KG1 (cell line): ENCODE measurements around the gene DCANP1.

ENCODE experiments used
- DNase-seq: peaks from one replicate; lab custom pipeline; 2025; lab: John Stamatoyannopoulos, UW

The DCANP1 gene

DNA sequence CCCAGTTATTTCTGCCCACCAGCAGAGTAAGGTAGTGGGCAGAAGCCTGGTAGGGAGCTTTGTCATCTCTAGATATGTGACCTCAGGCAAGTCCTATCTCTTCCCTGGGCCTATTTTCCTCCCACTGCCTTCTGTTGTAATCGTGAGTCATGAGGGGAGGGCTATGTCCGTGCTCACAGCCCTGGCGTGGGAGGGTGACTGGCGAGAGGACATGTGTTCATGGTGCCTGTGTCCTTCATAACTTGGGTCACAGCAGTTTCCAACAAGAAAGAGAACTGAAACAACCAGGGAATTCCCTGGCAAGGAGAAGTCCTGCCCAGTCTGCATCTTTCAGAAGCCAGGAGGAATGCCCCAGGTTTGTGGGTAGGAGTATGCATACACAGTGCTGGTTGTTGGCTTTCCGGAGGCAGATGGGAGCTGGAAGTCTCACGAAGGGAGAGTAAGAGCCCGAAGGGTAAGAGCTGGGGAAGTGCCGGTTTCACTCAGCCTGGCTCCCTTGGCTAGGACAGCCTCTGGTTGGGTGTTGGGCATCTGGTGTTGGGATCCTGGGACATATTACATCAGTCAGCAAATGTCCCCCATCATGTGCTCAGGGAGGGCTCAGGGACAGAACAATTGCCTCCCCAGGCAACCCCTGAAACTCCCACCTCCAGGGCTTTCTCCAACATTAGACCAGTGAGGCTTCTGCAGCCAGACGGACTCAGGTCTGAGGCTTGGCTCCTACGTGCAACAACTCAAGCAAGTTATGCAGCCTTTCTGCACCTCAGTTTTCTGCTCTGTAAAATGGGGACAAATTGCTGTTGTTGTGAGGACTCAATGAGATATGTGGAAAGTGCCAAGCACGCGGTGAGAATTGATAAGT, 9.3 kb upstream of the DCANP1 start:
- DNase-seq = no peak

- DNase-seq = no peak
These were observed 8.7 kb upstream of the DCANP1 start for GRCh38 chr5:135455876-135456237.

DNA sequence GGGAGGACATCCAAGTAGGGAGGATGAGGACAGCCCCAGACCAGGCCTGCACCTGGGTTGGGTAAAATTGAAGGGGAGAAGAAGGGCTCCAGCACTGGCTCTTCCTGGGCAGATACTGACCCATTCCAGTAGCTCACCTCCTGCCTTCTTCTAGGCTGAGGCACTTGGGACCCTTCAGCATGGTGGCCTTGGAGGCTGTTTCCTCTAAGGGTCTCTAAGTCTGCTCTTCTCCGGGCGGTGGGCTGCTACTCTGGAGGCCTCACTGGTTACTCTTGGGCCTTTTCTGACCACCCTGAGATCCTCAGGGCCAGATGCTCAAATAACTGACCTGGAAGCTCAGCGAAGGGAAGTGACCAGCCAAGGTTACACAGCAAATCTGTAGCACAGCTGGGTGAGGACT, 7.8 kb upstream of the DCANP1 start:
- DNase-seq = no peak

GRCh38 chr5:135453613-135454012, 6.5 kb upstream of the DCANP1 start:
- DNase-seq = no peak

GRCh38 chr5:135452321-135453030, 5.3 kb upstream of the DCANP1 start, which contains the start of gene TIFAB:
TIFAB (minus strand) TSS chr5:135452351; CDS start chr5:135449939, 2,412 bp downstream.
- no peak for DNase-seq

DNA sequence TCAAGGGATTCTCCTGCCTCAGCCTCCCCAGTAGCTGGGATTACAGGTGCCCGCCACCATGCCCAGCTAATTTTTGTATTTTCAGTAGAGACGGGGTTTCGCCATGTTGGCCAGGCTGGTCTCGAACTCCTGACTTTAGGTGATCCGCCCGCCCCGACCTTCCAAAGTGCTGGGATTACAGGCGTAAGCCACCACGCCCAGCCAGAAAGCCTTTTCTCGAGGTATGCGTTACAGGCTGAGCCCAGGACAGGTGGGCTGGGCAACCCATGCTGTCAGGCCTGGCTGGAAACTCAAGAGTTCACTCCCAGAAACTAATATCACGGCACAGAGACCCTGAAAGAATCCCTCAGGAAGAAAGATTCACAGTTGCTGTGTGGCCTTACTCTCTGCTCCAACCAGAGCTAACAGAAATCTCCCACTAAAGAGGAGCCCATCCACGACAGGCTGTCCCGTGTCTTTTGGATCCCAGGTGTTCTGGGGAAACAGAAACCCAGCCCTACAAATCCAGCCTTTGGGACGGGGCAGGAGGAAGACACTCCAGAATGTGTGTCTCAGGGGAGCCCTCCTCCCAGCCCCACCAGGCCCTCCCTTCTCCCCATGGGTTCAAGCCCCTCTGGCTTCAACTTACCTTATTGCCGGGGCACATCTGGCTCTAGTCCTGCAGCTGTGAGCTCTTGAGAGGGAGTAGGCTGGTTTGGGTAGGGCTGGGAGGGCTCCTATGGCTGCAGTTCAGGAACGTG, 4.6 kb upstream of the DCANP1 start:
- DNase-seq = no peak

GRCh38 chr5:135450952-135451351, 3.8 kb upstream of the DCANP1 start:
- no peak for DNase-seq

DNA sequence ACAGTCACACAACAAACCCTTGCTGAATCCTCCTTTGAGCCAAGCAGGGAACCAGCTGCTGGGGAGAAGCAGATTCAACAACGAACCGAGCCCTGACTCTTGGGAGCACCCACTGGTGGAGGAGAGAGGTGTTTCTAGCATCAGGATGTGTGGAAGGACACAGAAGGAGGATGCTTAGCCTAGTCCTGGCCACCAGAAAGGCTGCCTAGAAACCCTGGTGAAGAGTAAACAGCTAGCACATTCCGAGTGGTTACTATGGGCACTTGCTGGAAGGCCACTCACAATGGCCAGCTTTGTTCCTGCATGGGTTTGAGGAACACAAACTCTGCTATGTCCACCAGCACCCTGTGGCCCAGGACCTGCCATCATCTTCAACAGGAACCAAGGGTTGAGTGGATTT, 3.2 kb upstream of the DCANP1 start:
- no peak for DNase-seq

DNA sequence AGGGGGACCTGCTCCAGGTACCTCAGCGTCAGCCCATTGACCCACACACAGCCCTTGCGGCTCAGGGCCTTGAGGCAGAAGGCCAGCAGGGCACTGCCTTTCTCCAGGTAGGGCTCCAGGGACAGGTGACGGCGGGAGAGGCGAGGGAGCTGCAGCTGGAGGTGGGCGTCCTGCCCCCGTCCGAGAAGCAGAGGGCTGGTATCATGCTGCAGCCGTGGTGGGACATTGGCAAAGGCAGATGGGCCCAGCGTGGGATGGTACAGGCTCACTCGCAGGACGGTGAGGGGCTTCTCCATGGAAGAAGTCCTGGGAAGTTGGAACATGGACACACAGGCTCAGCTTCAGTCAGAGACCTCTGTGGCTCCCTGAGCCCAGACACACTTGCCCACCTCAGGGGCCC, 2.5 kb upstream of the DCANP1 start:
- DNase-seq = no peak

GRCh38 chr5:135448791-135449507, 1.8 kb upstream of the DCANP1 start:
- no peak for DNase-seq

DNA sequence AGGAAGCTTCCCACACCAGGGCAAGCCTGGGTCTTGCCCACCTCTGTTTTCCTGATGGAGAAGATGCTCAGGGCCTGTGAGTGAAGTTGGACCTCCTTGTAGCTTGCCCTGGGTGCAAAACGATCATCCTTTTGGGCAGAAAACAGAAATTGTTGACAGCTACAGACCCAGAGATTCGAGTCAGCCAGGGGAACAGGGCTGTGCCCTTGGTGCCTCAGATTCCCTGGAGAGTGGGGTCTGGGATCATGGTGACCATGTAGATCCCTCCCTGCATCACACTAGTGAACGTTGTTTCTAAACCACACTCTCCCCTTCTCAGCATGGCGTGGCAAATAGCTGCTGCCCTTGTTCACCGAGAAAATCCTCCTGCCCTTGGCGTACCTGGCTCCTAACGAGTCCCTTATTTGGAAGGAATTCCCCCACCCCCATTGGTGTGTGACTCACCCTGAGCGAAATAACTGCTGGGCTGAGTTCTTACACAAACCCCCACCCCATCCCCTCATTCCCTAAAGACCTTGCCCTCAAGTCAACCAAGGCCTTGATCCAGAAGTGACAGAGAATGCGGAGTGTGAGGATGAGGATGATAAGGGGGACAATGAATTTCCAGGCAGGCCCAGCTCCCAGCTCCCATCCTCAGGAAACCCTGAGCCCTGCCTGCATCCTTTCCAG, 1.1 kb upstream of the DCANP1 start:
- no peak for DNase-seq

DNA sequence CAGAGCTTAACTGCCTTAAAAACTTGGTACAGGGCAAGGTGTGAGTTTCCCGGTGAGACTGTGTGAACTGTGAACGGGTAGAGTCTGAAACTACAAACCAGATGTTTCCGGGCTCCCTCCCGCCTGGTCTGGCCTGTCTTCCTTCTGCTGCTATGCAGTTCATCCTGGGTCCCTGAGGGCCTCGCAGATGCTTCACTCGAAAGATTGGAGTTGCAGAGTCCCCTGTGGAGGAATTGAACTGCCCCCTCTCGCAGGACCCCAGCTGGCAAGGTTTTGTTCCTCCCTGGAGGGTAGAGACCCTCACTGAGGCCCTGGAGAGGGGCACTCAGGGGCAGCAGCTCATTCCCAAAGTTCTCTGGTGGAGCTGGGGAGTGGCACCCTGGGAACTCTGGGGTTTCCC, 533 bp downstream of the DCANP1 start:
- DNase-seq = no peak

DNA sequence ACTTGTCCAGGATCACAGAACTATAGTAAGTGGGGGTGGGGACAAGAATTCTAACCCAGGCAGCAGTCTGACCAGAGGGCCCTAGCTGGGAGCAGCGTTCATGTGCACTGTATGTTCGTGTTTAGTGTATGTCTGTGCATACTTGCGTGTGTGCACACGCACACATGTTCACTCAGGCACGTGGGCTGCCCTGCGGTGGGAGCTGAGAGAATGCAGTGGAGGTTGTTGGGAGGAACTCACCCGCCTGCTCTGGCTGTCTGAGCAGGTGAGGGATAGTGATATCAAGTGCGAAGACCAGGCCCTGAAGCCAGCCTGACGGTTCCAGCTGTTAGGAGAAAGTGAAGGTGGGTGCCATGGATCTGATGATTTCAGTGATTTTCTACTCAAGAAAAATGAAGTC, 942 bp downstream of the DCANP1 start:
- no peak for DNase-seq

- DNase-seq = no peak
These were observed 1.7 kb downstream of the DCANP1 start for GRCh38 chr5:135445306-135445985.

DNA sequence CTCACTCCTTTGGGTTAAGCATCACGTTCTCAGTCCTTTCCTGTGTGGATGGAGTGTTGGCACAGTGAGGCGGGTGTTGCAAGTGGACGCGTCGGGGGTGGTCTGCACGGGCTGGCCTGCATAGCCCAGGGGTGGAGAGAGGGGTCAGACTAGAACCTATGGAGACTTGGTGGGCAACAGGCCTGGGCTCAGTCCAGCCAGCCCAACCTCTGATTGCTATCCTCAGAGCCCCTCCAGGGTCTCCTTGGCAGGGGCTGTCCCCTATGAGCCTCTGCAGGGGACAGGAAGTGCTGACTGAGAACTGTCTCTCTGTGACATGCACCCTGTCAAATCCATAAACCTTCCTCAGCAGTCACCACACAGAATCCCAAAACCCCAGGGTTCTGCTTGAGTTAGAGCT, 2.3 kb downstream of the DCANP1 start:
- no peak for DNase-seq

- DNase-seq = no peak
These were observed 2.8 kb downstream of the DCANP1 start for GRCh38 chr5:135444360-135444759.

GRCh38 chr5:135443161-135443960, 3.8 kb downstream of the DCANP1 start:
- DNase-seq = no peak

GRCh38 chr5:135442431-135443160, 4.6 kb downstream of the DCANP1 start:
- DNase-seq = no peak

- DNase-seq = no peak
These were observed 5.2 kb downstream of the DCANP1 start for GRCh38 chr5:135441919-135442318.
